IMR-90 (cell line): ENCODE measurements around the gene FHAD1. TPM values are rescaled to one million over a fixed set of nuclear protein-coding genes. Genes with fewer than 3 reads are reported as not detected.

ENCODE experiments used
- ATAC-seq: fragments of 200-7000 bp; cut with Tn5 transposase; 2 replicates; pipeline ENCODE4 v1.9.1; 2020; ENCODE audit warnings: low read depth, mild to moderate bottlenecking, moderate library complexity
- BruUV-seq: library from RNA; stranded (reverse); fragments of 400-500 nt; replicated peaks from 2 replicates; lab custom pipeline; 2021; lab: Mats Ljungman, UMichigan
- CTCF ChIA-PET: fragments of 300-600 bp; formaldehyde crosslinking; extraction: SDS; loops from one replicate; lab custom pipeline; 2021; ENCODE audit warnings: antibody characterized with exemption; lab: Yijun Ruan, JAX
- POLR2A ChIA-PET: fragments of 300-600 bp; sonication (Branson Sonifier 250); formaldehyde crosslinking; loops from one replicate; lab custom pipeline; 2022; ENCODE audit warnings: antibody characterized with exemption; ENCODE audit not compliant: unreplicated experiment; lab: Charles Lee
- DNase-seq: peaks from one replicate; pipeline ENCODE4 v3.0.0; 2013
- H2AFZ ChIP-seq: replicated peaks from 2 replicates; pipeline ENCODE3; 2013; ENCODE audit warnings: low read length, mild to moderate bottlenecking; ENCODE audit not compliant: poor library complexity
- H2AK5ac ChIP-seq: 2 replicates; pipeline ENCODE4 v1.6.1; 2013; ENCODE audit warnings: low read depth, low read length, inconsistent platforms
- H2AK9ac ChIP-seq: replicated peaks from 2 replicates; pipeline ENCODE3; 2013; ENCODE audit warnings: mild to moderate bottlenecking, low read depth, low read length, moderate library complexity; ENCODE audit not compliant: poor library complexity
- H2BK120ac ChIP-seq: 2 replicates; pipeline ENCODE4 v1.6.1; 2013; ENCODE audit warnings: low read depth, low read length, inconsistent platforms
- H2BK15ac ChIP-seq: 3 replicates; pipeline ENCODE4 v1.6.1; 2013; ENCODE audit warnings: low read depth, low read length, inconsistent platforms
- H2BK20ac ChIP-seq: 2 replicates; pipeline ENCODE4 v1.6.1; 2013; ENCODE audit warnings: low read depth, mild to moderate bottlenecking, inconsistent platforms, low read length, moderate library complexity
- H2BK5ac ChIP-seq: 2 replicates; pipeline ENCODE4 v1.6.1; 2013; ENCODE audit warnings: mild to moderate bottlenecking, low read depth, low read length, inconsistent platforms; ENCODE audit not compliant: poor library complexity, severe bottlenecking
- H3K14ac ChIP-seq: replicated peaks from 2 replicates; pipeline ENCODE4 v1.6.1; 2013; ENCODE audit warnings: low read depth, low read length, inconsistent platforms
- H3K18ac ChIP-seq: 2 replicates; pipeline ENCODE4 v1.6.1; 2013; ENCODE audit warnings: low read depth, low read length, control low read depth
- H3K23ac ChIP-seq: 2 replicates; pipeline ENCODE4 v1.6.1; 2013; ENCODE audit warnings: low read depth, low read length, inconsistent platforms
- H3K27ac ChIP-seq: 2 replicates; pipeline ENCODE4 v1.5.1; 2013; ENCODE audit warnings: mild to moderate bottlenecking, control low read depth, low read length; ENCODE audit not compliant: insufficient read depth
- H3K27me3 ChIP-seq: 2 replicates; pipeline ENCODE4 v1.6.1; 2013; ENCODE audit warnings: low read length; ENCODE audit not compliant: control insufficient read depth, insufficient read depth
- H3K36me3 ChIP-seq: 2 replicates; pipeline ENCODE4 v1.6.1; 2013; ENCODE audit warnings: low read length, mixed read lengths; ENCODE audit not compliant: control insufficient read depth, insufficient read depth
- H3K4ac ChIP-seq: 2 replicates; pipeline ENCODE4 v1.6.1; 2013; ENCODE audit warnings: low read depth, low read length, inconsistent platforms
- H3K4me1 ChIP-seq: 2 replicates; pipeline ENCODE4 v1.6.1; 2013; ENCODE audit warnings: low read length, mixed read lengths; ENCODE audit not compliant: control insufficient read depth, insufficient read depth
- H3K4me2 ChIP-seq: 2 replicates; pipeline ENCODE4 v1.6.1; 2013; ENCODE audit warnings: low read depth, mild to moderate bottlenecking, control low read depth, low read length, moderate library complexity
- H3K4me3 ChIP-seq: 2 replicates; pipeline ENCODE4 v1.5.1; 2013; ENCODE audit warnings: low read depth, mild to moderate bottlenecking, control low read depth, low read length, moderate library complexity; ENCODE audit not compliant: insufficient read depth
- H3K56ac ChIP-seq: 2 replicates; pipeline ENCODE4 v1.6.1; 2013; ENCODE audit warnings: low read length, inconsistent platforms; ENCODE audit not compliant: insufficient read depth; ENCODE audit errors: extremely low read depth
- H3K79me1 ChIP-seq, 2 experiments: 2 replicates each; pipeline ENCODE4 v1.6.1; 2013; ENCODE audit warnings: low read length in 2 of 2, inconsistent platforms in 1 of 2, low read depth in 1 of 2
- H3K9ac ChIP-seq: 2 replicates; pipeline ENCODE4 v1.6.1; 2013; ENCODE audit warnings: low read depth, low read length, control low read depth
- H3K9me1 ChIP-seq: 2 replicates; pipeline ENCODE4 v1.6.1; 2013; ENCODE audit warnings: low read length, inconsistent platforms; ENCODE audit not compliant: insufficient read depth
- H3K9me3 ChIP-seq: 2 replicates; pipeline ENCODE4 v1.6.1; 2013; ENCODE audit warnings: low read length; ENCODE audit not compliant: control insufficient read depth, insufficient read depth
- H4K20me1 ChIP-seq: 2 replicates; pipeline ENCODE4 v1.6.1; 2013; ENCODE audit warnings: low read length, inconsistent platforms; ENCODE audit not compliant: insufficient read depth
- H4K5ac ChIP-seq: 2 replicates; pipeline ENCODE4 v1.6.1; 2013; ENCODE audit warnings: mild to moderate bottlenecking, low read depth, low read length, control low read depth
- H4K8ac ChIP-seq, 2 experiments: 2 replicates each; pipeline ENCODE4 v1.6.1; 2013; ENCODE audit warnings: low read depth in 2 of 2, low read length in 2 of 2, control low read depth in 1 of 2, inconsistent platforms in 1 of 2
- H4K91ac ChIP-seq: 2 replicates; pipeline ENCODE4 v1.6.1; 2013; ENCODE audit warnings: low read depth, low read length, inconsistent platforms; ENCODE audit not compliant: insufficient read depth
- BHLHE40 ChIP-seq: fragments of 150-350 bp; IDR thresholded peaks from 2 replicates; pipeline ENCODE4 v1.6.1; 2016; ENCODE audit warnings: mild to moderate bottlenecking, low read depth, low read length
- CHD1 ChIP-seq: IDR thresholded peaks from 2 replicates; pipeline ENCODE4 v1.6.1; 2012; ENCODE audit warnings: low read depth, low read length, improper control_type of control experiment
- FOS ChIP-seq: fragments of 150-350 bp; IDR thresholded peaks from 2 replicates; pipeline ENCODE4 v1.6.1; 2016; ENCODE audit warnings: low read depth, low read length
- MAFK ChIP-seq: IDR thresholded peaks from 2 replicates; pipeline ENCODE4 v1.6.1; 2012; ENCODE audit warnings: low read depth, low read length, improper control_type of control experiment
- MAZ ChIP-seq: IDR thresholded peaks from 2 replicates; pipeline ENCODE4 v1.6.1; 2012; ENCODE audit warnings: low read depth, mild to moderate bottlenecking, low read length, improper control_type of control experiment, moderate library complexity, borderline replicate concordance
- MXI1 ChIP-seq: IDR thresholded peaks from 2 replicates; pipeline ENCODE4 v1.6.1; 2012; ENCODE audit warnings: low read depth, mild to moderate bottlenecking, low read length, moderate library complexity, borderline replicate concordance
- NFE2L2 ChIP-seq: fragments of 150-350 bp; IDR thresholded peaks from 2 replicates; pipeline ENCODE4 v1.6.1; 2016; ENCODE audit warnings: low read depth, mild to moderate bottlenecking, low read length
- RAD21 ChIP-seq: IDR thresholded peaks from 2 replicates; pipeline ENCODE4 v1.6.1; 2012; ENCODE audit warnings: low read length, improper control_type of control experiment
- RCOR1 ChIP-seq: IDR thresholded peaks from 2 replicates; pipeline ENCODE4 v1.6.1; 2012; ENCODE audit warnings: mild to moderate bottlenecking, low read length, improper control_type of control experiment; ENCODE audit not compliant: insufficient replicate concordance
- RFX5 ChIP-seq: IDR thresholded peaks from 2 replicates; pipeline ENCODE4 v1.8.0; 2012; ENCODE audit warnings: low read depth, mild to moderate bottlenecking, low read length, moderate library complexity
- SMC3 ChIP-seq: fragments of 150-350 bp; IDR thresholded peaks from 2 replicates; pipeline ENCODE4 v1.6.1; 2016; ENCODE audit warnings: low read depth, mild to moderate bottlenecking, antibody characterized with exemption, low read length, moderate library complexity
- WGBS, 2 experiments: methylation state at CpG; one replicate each; pipeline versions ENCODE4 v1.1.5 to v1.1.7; 2013; ENCODE audit warnings: missing lambda C conversion rate in 2 of 2; ENCODE audit not compliant: insufficient read length in 1 of 2; ENCODE audit errors: extremely low coverage in 2 of 2; 5-methylcytosine and 5-hydroxymethylcytosine counted together
- dilution Hi-C: fragments of 300-500 bp; cut with HindIII; formaldehyde crosslinking; loops from one replicate; pipeline ENCODE4 v1.14.3; 2018; ENCODE audit warnings: low sequenced_read_pairs; ENCODE audit not compliant: unreplicated experiment
- in situ Hi-C: fragments of 300-500 bp; cut with MboI; formaldehyde crosslinking; loops from 3 replicates; pipeline ENCODE4 v1.14.3; 2019; ENCODE audit warnings: low sequenced_read_pairs, inconsistent platforms, mixed read lengths
- intact Hi-C: fragments of 100-400 bp; cut with micrococcal nuclease; formaldehyde crosslinking; loops from 2 replicates; pipeline ENCODE4 v1.10.0; 2022
- polyA plus RNA-seq, 3 experiments: library from polyadenylated mRNA; depleted of rRNA; stranded (reverse); fragments of >200 nt; gene quantifications; 2 replicates each; pipeline ENCODE4 v1.2.3, GENCODE V29; 2012; ENCODE audit warnings: low replicate concordance in 1 of 3
- total RNA-seq: library from RNA; depleted of rRNA; stranded (reverse); fragments of >200 nt; gene quantifications from 2 replicates; pipeline ENCODE4 v1.2.3, GENCODE V29; 2012
- TF ChIP-seq, protein P1 (sequence below): fragments of 150-350 bp; IDR thresholded peaks from 2 replicates; pipeline ENCODE4 v1.6.1; 2017; ENCODE audit warnings: mild to moderate bottlenecking, antibody characterized with exemption, low read length, low read depth
- TF ChIP-seq, protein P2 (sequence below): conservative IDR thresholded peaks from 2 replicates; pipeline ENCODE4 v1.5.1; 2012; ENCODE audit warnings: mild to moderate bottlenecking, low read depth, low read length, improper control_type of control experiment
- TF ChIP-seq, protein P3 (sequence below): fragments of 150-350 bp; IDR thresholded peaks from 2 replicates; pipeline ENCODE4 v1.6.1; 2016; ENCODE audit warnings: low read depth, mild to moderate bottlenecking, low read length, moderate library complexity, borderline replicate concordance

The FHAD1 gene
- total and polyA plus RNA-seq, 2 of the 4 experiments (the other 2 are of a cell fraction), result not detected

DNA sequence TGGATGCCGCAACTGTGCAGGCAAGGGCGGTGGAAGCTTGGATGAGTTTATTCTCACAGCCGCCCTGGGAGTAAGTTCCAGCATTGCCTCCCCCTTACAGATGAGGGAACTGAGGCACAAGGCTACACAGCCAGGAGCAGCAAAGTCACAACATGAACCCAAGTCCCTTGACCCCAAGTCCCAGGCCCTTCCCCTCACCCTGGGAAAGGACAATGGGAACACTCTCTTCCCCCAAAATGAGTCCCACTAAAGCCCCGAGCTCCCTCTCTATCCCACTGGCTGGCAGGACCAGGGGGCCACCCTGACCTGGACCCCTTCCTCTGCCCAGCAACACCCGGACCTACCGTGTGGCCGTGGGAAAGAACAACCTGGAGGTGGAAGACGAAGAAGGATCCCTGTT, 195.1 kb downstream of the FHAD1 start:
- ATAC-seq (no peak), DNase-seq (no peak)
- no peak overlapping the region for H2AFZ ChIP-seq
- no peak overlapping the region for H4K8ac ChIP-seq
- in situ Hi-C loops, result no loop called here
- H3K9me3 ChIP-seq, result no peaks in the 10 kb centered on the region
- H2BK20ac ChIP-seq, result no peak overlapping the region
- no peak overlapping the region for H4K91ac ChIP-seq
- no peak overlapping the region for H4K5ac ChIP-seq
- no peak overlapping the region for H3K4me2 ChIP-seq
- no peak overlapping the region for H3K27ac ChIP-seq
- H2BK120ac ChIP-seq, result no peak overlapping the region
- BruUV-seq, result no TSS peak
- H3K27me3 ChIP-seq, result peaks cover 27% of the 10 kb centered on the region; the same call in 1 of the 2 replicates
- H2AK9ac ChIP-seq, result no peak overlapping the region
- ChIA-PET CTCF (no interaction called here), POLR2A (no interaction called here)
- H3K9ac ChIP-seq, result no peak overlapping the region
- H4K20me1 ChIP-seq, result no peaks in the 10 kb centered on the region
- H3K56ac ChIP-seq, result no peak overlapping the region
- H3K4ac ChIP-seq, result no peak overlapping the region
- no peak overlapping the region for H3K18ac ChIP-seq
- H3K9me1 ChIP-seq, result no peaks in the 10 kb centered on the region
- H3K4me3 ChIP-seq, result no peak overlapping the region
- H3K23ac ChIP-seq, result no peak overlapping the region
- H3K4me1 ChIP-seq, result no peaks in the 10 kb centered on the region
- no peak overlapping the region for H3K14ac ChIP-seq
- intact Hi-C loops, result no loop called here
- no CpG with 5 or more reads among the region's 8 CpGs for WGBS, 2 experiments
- H3K36me3 ChIP-seq, result no peaks in the 10 kb centered on the region
- TF ChIP-seq SMC3 (no peak), NFE2L2 (no peak), FOS (no peak), MXI1 (no peak), MAFK (no peak), RCOR1 (no peak), RAD21 (no peak), CHD1 (no peak), RFX5 (no peak), BHLHE40 (no peak), MAZ (no peak)
- TF ChIP-seq, protein P1, sequence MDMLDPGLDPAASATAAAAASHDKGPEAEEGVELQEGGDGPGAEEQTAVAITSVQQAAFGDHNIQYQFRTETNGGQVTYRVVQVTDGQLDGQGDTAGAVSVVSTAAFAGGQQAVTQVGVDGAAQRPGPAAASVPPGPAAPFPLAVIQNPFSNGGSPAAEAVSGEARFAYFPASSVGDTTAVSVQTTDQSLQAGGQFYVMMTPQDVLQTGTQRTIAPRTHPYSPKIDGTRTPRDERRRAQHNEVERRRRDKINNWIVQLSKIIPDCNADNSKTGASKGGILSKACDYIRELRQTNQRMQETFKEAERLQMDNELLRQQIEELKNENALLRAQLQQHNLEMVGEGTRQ, result no peak
- TF ChIP-seq, protein P2, sequence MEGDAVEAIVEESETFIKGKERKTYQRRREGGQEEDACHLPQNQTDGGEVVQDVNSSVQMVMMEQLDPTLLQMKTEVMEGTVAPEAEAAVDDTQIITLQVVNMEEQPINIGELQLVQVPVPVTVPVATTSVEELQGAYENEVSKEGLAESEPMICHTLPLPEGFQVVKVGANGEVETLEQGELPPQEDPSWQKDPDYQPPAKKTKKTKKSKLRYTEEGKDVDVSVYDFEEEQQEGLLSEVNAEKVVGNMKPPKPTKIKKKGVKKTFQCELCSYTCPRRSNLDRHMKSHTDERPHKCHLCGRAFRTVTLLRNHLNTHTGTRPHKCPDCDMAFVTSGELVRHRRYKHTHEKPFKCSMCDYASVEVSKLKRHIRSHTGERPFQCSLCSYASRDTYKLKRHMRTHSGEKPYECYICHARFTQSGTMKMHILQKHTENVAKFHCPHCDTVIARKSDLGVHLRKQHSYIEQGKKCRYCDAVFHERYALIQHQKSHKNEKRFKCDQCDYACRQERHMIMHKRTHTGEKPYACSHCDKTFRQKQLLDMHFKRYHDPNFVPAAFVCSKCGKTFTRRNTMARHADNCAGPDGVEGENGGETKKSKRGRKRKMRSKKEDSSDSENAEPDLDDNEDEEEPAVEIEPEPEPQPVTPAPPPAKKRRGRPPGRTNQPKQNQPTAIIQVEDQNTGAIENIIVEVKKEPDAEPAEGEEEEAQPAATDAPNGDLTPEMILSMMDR, result no peak
- TF ChIP-seq, protein P3, sequence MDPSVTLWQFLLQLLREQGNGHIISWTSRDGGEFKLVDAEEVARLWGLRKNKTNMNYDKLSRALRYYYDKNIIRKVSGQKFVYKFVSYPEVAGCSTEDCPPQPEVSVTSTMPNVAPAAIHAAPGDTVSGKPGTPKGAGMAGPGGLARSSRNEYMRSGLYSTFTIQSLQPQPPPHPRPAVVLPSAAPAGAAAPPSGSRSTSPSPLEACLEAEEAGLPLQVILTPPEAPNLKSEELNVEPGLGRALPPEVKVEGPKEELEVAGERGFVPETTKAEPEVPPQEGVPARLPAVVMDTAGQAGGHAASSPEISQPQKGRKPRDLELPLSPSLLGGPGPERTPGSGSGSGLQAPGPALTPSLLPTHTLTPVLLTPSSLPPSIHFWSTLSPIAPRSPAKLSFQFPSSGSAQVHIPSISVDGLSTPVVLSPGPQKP, result no peak
- H3K79me1 ChIP-seq, result no peaks in the 10 kb centered on the region
- H2BK15ac ChIP-seq, result no peak overlapping the region
- H2BK5ac ChIP-seq, result no peak overlapping the region
- dilution Hi-C loops, result no loop called here
- H2AK5ac ChIP-seq, result no peak overlapping the region
